ENCODE measurements around the gene LHFPL2. TPM values are rescaled to one million over a fixed set of nuclear protein-coding genes. Genes with fewer than 3 reads are reported as not detected.

Gene LHFPL2
- total and polyA plus RNA-seq, 2 of the 4 experiments (the other 2 are of a cell fraction): 6.5 to 11.3 TPM

GRCh38 chr5:78615697-78616096 is 32.9 kb downstream of the LHFPL2 start:
- ATAC-seq (ENCODE audit: low read depth): no peak
- peaks cover 12% of the 10 kb centered on the region for H3K4me1 ChIP-seq (ENCODE audit: control insufficient read depth, insufficient read depth, low read length)
- intact Hi-C loops (cut with micrococcal nuclease): no loop called here

More at GRCh38 chr5:78615697-78616096, 32.9 kb downstream of the LHFPL2 start:
- in situ Hi-C loops (cut with MboI; ENCODE audit: low sequenced_read_pairs): no loop called here
- Histone ChIP-seq H3K4me3 (ENCODE audit: insufficient read depth, low read depth, low read length) (no peak overlapping the region), H2BK5ac (ENCODE audit: low read depth, low read length, poor library complexity, severe bottlenecking) (no peak overlapping the region), H3K36me3 (ENCODE audit: control insufficient read depth, insufficient read depth, low read length) (peaks cover 23% of the 10 kb centered on the region), H3K27me3 (ENCODE audit: control insufficient read depth, insufficient read depth, low read length) (no peaks in the 10 kb centered on the region), H3K79me1 (ENCODE audit: low read depth in 1 of 2, low read length in 2 of 2) (peaks cover 29 to 43% of the 10 kb centered on the region in 2 experiments), H3K4ac (ENCODE audit: low read depth, low read length) (0 out of 2 replicates have a peak overlapping the region, but pooled peaks have one; percentile 6), H4K8ac (ENCODE audit: low read depth in 2 of 2, low read length in 2 of 2) (no peak overlapping the region), H3K14ac (replicated peaks; ENCODE audit: low read depth, low read length) (peak overlapping the region; percentile 74; the same call in 1 of the 2 replicates), H2AK9ac (replicated peaks; ENCODE audit: low read depth, low read length, poor library complexity) (no peak overlapping the region), H2BK120ac (ENCODE audit: low read depth, low read length) (no peak overlapping the region), H3K9me1 (ENCODE audit: insufficient read depth, low read length) (peaks cover 12% of the 10 kb centered on the region), H3K56ac (ENCODE audit: extremely low read depth, insufficient read depth, low read length) (no peak overlapping the region), H3K4me2 (ENCODE audit: low read depth, low read length) (no peak overlapping the region), H2BK15ac (ENCODE audit: low read depth, low read length) (no peak overlapping the region), H3K9ac (ENCODE audit: low read depth, low read length) (no peak overlapping the region), H2AK5ac (ENCODE audit: low read depth, low read length) (no peak overlapping the region), H3K23ac (ENCODE audit: low read depth, low read length) (no peak overlapping the region), H4K91ac (ENCODE audit: insufficient read depth, low read depth, low read length) (no peak overlapping the region), H4K5ac (ENCODE audit: low read depth, low read length) (no peak overlapping the region), H2AFZ (replicated peaks; ENCODE audit: low read length, poor library complexity) (no peak overlapping the region), H2BK20ac (ENCODE audit: low read depth, low read length) (no peak overlapping the region), H3K27ac (ENCODE audit: insufficient read depth, low read length) (no peak overlapping the region), H3K9me3 (ENCODE audit: control insufficient read depth, insufficient read depth, low read length) (peaks cover 4% of the 10 kb centered on the region), H4K20me1 (ENCODE audit: insufficient read depth, low read length) (peaks cover 12% of the 10 kb centered on the region; the same call in 1 of the 2 replicates), H3K18ac (ENCODE audit: low read depth, low read length) (no peak overlapping the region)
- WGBS, 2 experiments (ENCODE audit: extremely low coverage in 2 of 2, insufficient read length in 1 of 2): no CpG with 5 or more reads among the region's 1 CpG
- POLR2A ChIA-PET (ENCODE audit: unreplicated experiment): no interaction called here
- dilution Hi-C loops (cut with HindIII; ENCODE audit: low sequenced_read_pairs, unreplicated experiment): no loop called here
- BruUV-seq (replicated peaks): no TSS peak
- DNase-seq: peak; percentile 68
- CTCF ChIA-PET: no interaction called here
- TF ChIP-seq FOS (IDR thresholded peaks at IDR 0.05; ENCODE audit: low read depth, low read length) (peak; percentile 41; the same call in 1 of the 2 replicates), CTCF (conservative IDR thresholded peaks at IDR 0.05; ENCODE audit: low read depth, low read length) (no peak), RFX5 (IDR thresholded peaks at IDR 0.05; ENCODE audit: low read depth, low read length) (no peak)

Measured in IMR-90 (cell line).